Measurements from ENCODE around the gene IMP4. TPM values are rescaled to one million over a fixed set of nuclear protein-coding genes. Genes with fewer than 3 reads are reported as not detected.
A peak's percentile ranks its signal among the peaks of the same experiment; 100 is the strongest.

IMP4 gene
- total RNA-seq, 6 donors from 2014 or later = 45.6 to 118 (median 63.0) TPM

DNA sequence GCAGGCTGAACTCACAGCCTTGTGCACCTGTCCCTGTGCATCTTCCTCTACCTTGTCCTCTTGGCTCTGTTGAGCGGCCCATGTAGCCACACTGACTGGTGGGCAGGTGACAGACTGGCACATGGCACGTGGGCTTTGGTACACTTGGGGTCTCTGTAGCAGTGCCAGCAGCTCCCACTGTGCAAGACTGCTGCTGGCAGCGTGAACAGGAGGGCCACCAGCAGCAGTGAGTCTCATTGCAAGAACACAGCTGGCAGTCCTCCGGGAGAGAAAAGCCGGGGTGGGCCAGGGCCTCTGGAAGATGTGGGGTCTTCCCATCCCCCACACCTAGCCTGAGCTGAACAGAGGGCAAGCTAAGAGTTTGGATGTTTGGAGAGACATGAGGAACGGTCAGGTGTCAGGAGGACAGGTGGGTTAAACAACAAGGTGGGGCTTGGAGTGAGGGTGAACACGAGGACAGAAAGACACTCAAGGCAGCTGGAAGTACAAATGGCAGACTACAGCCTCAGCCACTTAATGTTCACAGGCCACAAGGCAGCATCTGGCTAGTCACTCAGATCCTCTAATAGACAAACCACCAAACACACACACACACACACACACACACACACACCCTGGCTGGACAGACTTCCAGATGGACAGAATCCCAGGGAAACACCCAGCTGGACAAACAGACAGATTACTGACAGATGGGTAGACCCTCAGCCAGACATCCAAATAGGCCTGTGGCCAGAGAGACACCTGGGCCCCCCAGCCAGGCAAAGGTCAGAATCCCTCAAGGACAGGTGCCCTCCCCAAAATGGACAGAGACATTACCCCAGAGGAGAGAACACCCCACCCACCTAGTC is 10.8 kb downstream of the IMP4 start:
- H3K4me1 ChIP-seq = peaks cover 19 to 47% (median 35%) of the 10 kb centered on the region in 4 donors
- ATAC-seq (ENCODE audit: low FRiP score in 2 of 2) = no peak
- no peak for TF ChIP-seq POLR2A (IDR thresholded peaks at IDR 0.05)
- TF ChIP-seq POLR2AphosphoS5 (IDR thresholded peaks at IDR 0.05) = no peak
- TF ChIP-seq EP300 (IDR thresholded peaks at IDR 0.05) = no peak
- TF ChIP-seq, protein P1, sequence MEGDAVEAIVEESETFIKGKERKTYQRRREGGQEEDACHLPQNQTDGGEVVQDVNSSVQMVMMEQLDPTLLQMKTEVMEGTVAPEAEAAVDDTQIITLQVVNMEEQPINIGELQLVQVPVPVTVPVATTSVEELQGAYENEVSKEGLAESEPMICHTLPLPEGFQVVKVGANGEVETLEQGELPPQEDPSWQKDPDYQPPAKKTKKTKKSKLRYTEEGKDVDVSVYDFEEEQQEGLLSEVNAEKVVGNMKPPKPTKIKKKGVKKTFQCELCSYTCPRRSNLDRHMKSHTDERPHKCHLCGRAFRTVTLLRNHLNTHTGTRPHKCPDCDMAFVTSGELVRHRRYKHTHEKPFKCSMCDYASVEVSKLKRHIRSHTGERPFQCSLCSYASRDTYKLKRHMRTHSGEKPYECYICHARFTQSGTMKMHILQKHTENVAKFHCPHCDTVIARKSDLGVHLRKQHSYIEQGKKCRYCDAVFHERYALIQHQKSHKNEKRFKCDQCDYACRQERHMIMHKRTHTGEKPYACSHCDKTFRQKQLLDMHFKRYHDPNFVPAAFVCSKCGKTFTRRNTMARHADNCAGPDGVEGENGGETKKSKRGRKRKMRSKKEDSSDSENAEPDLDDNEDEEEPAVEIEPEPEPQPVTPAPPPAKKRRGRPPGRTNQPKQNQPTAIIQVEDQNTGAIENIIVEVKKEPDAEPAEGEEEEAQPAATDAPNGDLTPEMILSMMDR (IDR thresholded peaks at IDR 0.05) = no peak

DNA sequence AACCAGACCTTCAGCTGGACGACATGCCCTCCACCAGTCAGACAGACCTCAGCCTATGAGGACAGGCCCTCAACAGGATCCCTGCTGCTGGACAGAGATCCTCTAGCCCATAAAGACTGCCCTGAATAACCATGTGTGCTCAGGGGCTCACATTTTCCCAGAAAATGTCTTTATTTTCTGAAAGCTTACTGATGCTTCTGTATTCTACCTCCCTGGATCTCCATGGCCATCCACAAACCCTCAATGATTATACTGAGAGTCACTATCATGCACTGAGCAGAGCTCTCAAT is 11.4 kb downstream of the IMP4 start:
- peaks cover 19 to 47% (median 35%) of the 10 kb centered on the region in 4 donors for H3K4me1 ChIP-seq
- DNase-seq (no peak), ATAC-seq (ENCODE audit: low FRiP score in 2 of 2) (no peak)
- WGBS, 2 donors = 83 to 91% methylated on average over 1 of the region's 1 CpG
- no peaks in the 10 kb centered on the region for H3K9me3 ChIP-seq
- TF ChIP-seq POLR2A (IDR thresholded peaks at IDR 0.05) (no peak), POLR2AphosphoS5 (IDR thresholded peaks at IDR 0.05) (no peak), EP300 (IDR thresholded peaks at IDR 0.05) (no peak)
- TF ChIP-seq, protein P1 (IDR thresholded peaks at IDR 0.05) = no peak
- no peak overlapping the region for H3K27ac ChIP-seq
- no peak overlapping the region for H3K4me3 ChIP-seq
- H3K36me3 ChIP-seq = peaks cover 0 to 3% (median 0%) of the 10 kb centered on the region in 4 donors
- no peaks in the 10 kb centered on the region for H3K27me3 ChIP-seq

More for the DNA sequence above, 10.8 kb downstream of the IMP4 start:
- Histone ChIP-seq H3K36me3 (peaks cover 0 to 7% (median 2%) of the 10 kb centered on the region in 4 donors), H3K27me3 (no peaks in the 10 kb centered on the region), H3K4me3 (no peak overlapping the region), H3K9me3 (no peaks in the 10 kb centered on the region), H3K27ac (no peak overlapping the region)
- WGBS, 2 donors = 90 to 95% methylated on average over 6 to 7 of the region's 7 CpGs
- DNase-seq = no peak

DNA sequence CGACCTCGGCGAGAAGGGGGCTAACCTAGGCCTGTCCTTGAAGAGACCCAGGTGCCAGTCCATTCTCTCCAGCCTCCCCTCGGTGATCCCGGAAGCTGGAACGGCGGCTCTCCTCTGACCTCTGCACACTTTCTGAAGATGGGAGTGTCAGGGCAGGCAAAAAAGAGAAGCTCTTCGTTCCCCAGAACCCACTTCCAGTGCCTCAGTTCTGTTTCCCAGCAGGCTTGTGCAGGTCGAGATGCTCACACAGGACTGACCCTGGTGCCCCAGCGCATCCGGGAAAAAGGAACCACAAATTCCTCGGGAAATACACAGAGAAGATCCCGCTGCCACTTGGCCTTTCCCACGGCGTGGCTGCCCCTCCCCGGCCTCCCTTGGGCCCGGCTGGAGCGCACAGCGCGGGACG is 12.5 kb downstream of the IMP4 start:
- DNase-seq (no peak), ATAC-seq (ENCODE audit: low FRiP score in 2 of 2) (peak in 1 of 2 donors; percentile 31)
- 14 to 17% methylated on average over 14 to 15 of the region's 21 CpGs for WGBS, 2 donors
- Histone ChIP-seq H3K4me3 (peak overlapping the region; percentile 69 to 83 (median 76)), H3K27me3 (no peaks in the 10 kb centered on the region), H3K36me3 (no peaks in the 10 kb centered on the region), H3K27ac (peak overlapping the region; percentile 85 to 90 (median 88)), H3K4me1 (peaks cover 19 to 47% (median 35%) of the 10 kb centered on the region in 4 donors), H3K9me3 (no peaks in the 10 kb centered on the region)
- TF ChIP-seq POLR2AphosphoS5 (IDR thresholded peaks at IDR 0.05) (no peak), EP300 (IDR thresholded peaks at IDR 0.05) (no peak), POLR2A (IDR thresholded peaks at IDR 0.05) (no peak)
- TF ChIP-seq, protein P1 (IDR thresholded peaks at IDR 0.05) = no peak

DNA sequence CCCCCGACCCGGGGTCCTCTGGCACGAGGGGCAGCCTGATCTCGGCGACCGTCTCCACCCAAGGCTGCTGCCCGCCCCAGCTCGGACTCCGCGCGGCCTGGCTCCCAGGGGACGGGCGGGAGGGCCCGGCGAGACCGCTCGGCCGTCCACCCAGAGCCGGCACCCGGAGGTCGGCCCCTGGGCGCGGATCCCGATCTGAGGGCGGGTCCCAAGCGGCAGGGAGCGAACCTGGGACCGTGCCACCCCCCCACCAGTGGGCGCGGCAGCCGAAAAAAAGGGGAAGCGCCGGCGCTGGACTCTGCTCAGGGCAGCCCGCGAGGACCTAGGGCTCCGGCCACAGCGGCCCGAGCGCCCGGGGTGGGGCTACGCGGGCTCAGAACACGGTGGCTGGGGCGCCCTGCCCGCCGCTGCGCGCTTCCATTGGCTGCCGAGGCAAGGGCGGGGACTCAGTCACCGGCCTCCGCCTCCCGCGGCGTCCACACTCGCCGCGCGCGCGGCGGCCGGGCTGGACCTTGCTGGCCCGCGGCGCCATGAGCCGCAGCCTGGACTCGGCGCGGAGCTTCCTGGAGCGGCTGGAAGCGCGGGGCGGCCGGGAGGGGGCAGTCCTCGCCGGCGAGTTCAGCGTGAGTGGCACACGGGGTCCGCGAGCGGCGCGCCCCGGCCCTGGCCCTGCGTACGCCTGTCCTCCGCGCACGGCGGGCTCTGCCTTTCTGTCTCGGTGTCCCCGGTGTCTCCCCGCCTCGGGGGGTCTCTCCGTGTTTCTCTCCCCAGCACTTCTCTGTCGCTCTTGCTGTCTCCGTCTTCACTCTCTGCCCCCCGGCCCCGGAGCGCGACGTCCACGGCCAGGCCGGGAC is 13.1 kb downstream of the IMP4 start, which contains the start of gene PTPN18:
Gene PTPN18 (plus strand): TSS at position 479 of the 854 bp plus-strand sequence. CDS start 52 bp downstream, at position 531.
- Histone ChIP-seq H3K36me3 (no peaks in the 10 kb centered on the region), H3K27me3 (no peaks in the 10 kb centered on the region), H3K27ac (peak within 1 kb of the TSS; percentile 85 to 90 (median 88)), H3K4me1 (peaks cover 19 to 47% (median 35%) of the 10 kb centered on the region in 4 donors), H3K4me3 (peak within 1 kb of the TSS; percentile 69 to 83 (median 76)), H3K9me3 (no peaks in the 10 kb centered on the region)
- DNase-seq = peak; percentile 96 to 98
- 0 to 1% methylated on average over 22 to 39 of the region's 107 CpGs for WGBS, 2 donors
- TF ChIP-seq EP300 (IDR thresholded peaks at IDR 0.05) (no peak), POLR2A (IDR thresholded peaks at IDR 0.05) (peak in 3 of 4 donors; percentile 73 to 94 (median 76)), POLR2AphosphoS5 (IDR thresholded peaks at IDR 0.05) (peak in 1 of 2 donors; percentile 53)
- TF ChIP-seq, protein P1 (IDR thresholded peaks at IDR 0.05) = peak; percentile 52 to 91 (median 84)
- peak; percentile 97 to 98 for ATAC-seq (ENCODE audit: low FRiP score in 2 of 2)
